Activated naive CD4-positive, alpha-beta T cell treated with anti-CD3 and anti-CD28 coated beads for 36 hours (primary cell): ENCODE data around the gene PLEKHG4B. TPM values are rescaled to one million over a fixed set of nuclear protein-coding genes. Genes with fewer than 3 reads are reported as not detected.

Experiments used
- CTCF ChIA-PET: fragments of 350-600 bp; sonication (Branson Sonifier 250); formaldehyde crosslinking; loops from one replicate; lab custom pipeline; 2021; ENCODE audit warnings: antibody characterized with exemption; lab: Charles Lee
- DNase-seq: peaks from one replicate; pipeline ENCODE4 v3.0.0-alpha.2; 2020
- H3K27ac Mint-ChIP-seq: one replicate; pipeline ENCODE4 v1.8.0; 2021; ENCODE audit warnings: mild to moderate bottlenecking, mixed read lengths
- H3K27me3 Mint-ChIP-seq: one replicate; pipeline ENCODE4 v1.8.0; 2021; ENCODE audit warnings: low read depth, mixed read lengths
- H3K36me3 Mint-ChIP-seq: one replicate; pipeline ENCODE4 v1.8.0; 2021; ENCODE audit warnings: low read depth, mixed read lengths
- H3K4me1 Mint-ChIP-seq: one replicate; pipeline ENCODE4 v1.8.0; 2021; ENCODE audit warnings: low read depth, mixed read lengths
- H3K4me3 Mint-ChIP-seq: one replicate; pipeline ENCODE4 v1.8.0; 2021; ENCODE audit warnings: mild to moderate bottlenecking, moderate library complexity, mixed read lengths
- H3K9me3 Mint-ChIP-seq: one replicate; pipeline ENCODE4 v1.8.0; 2021; ENCODE audit warnings: mixed read lengths
- intact Hi-C: fragments of 100-400 bp; cut with micrococcal nuclease; formaldehyde crosslinking; loops from one replicate; pipeline ENCODE4 v1.15.1; 2023
- total RNA-seq, 2 experiments: library from RNA; stranded (reverse); gene quantifications; one replicate each; pipeline ENCODE4 v1.2.3, GENCODE V29; 2021

Gene PLEKHG4B
- total RNA-seq, 2 experiments from 2014 or later: not detected

- H3K9me3 Mint-ChIP-seq: peaks cover 23% of the 10 kb centered on the region
- H3K4me1 Mint-ChIP-seq: no peaks in the 10 kb centered on the region
- H3K36me3 Mint-ChIP-seq: peaks cover 5% of the 10 kb centered on the region
- CTCF ChIA-PET: no interaction called here
- no peak for DNase-seq
- H3K27me3 Mint-ChIP-seq: no peaks in the 10 kb centered on the region
- H3K4me3 Mint-ChIP-seq: no peak overlapping the region
- intact Hi-C loops: no loop called here
- no peak overlapping the region for H3K27ac Mint-ChIP-seq
Measured at GRCh38 chr5:150746-151145, 58.8 kb downstream of the PLEKHG4B start.

- Mint-ChIP-seq H3K4me3 (no peak overlapping the region), H3K27ac (no peak overlapping the region), H3K36me3 (peaks cover 5% of the 10 kb centered on the region), H3K27me3 (peaks cover under 1% of the 10 kb centered on the region), H3K4me1 (no peaks in the 10 kb centered on the region), H3K9me3 (peaks cover 16% of the 10 kb centered on the region)
- intact Hi-C loops: no loop called here
- no peak for DNase-seq
- CTCF ChIA-PET: interaction anchor here (0.6 kb wide), 1 partner anchor 245 kb away, joined by 4 read pairs; no protein-coding TSS in a partner anchor
Measured at GRCh38 chr5:152077-152476, 60.1 kb downstream of the PLEKHG4B start.

GRCh38 chr5:153256-153655 lies 61.3 kb downstream of the PLEKHG4B start:
- Mint-ChIP-seq H3K27me3 (peaks cover 3% of the 10 kb centered on the region), H3K27ac (no peak overlapping the region), H3K9me3 (peaks cover 6% of the 10 kb centered on the region), H3K4me1 (no peaks in the 10 kb centered on the region), H3K36me3 (no peaks in the 10 kb centered on the region), H3K4me3 (no peak overlapping the region)
- CTCF ChIA-PET: no interaction called here
- intact Hi-C loops: no loop called here
- DNase-seq: no peak

GRCh38 chr5:154236-154635 lies 62.3 kb downstream of the PLEKHG4B start:
- Mint-ChIP-seq H3K9me3 (peaks cover 4% of the 10 kb centered on the region), H3K4me1 (no peaks in the 10 kb centered on the region), H3K27ac (no peak overlapping the region), H3K36me3 (no peaks in the 10 kb centered on the region), H3K27me3 (peaks cover 4% of the 10 kb centered on the region), H3K4me3 (no peak overlapping the region)
- CTCF ChIA-PET: no interaction called here
- DNase-seq: no peak
- intact Hi-C loops: no loop called here

- intact Hi-C loops: no loop called here
- Mint-ChIP-seq H3K27me3 (peaks cover 8% of the 10 kb centered on the region), H3K4me3 (no peak overlapping the region), H3K36me3 (no peaks in the 10 kb centered on the region), H3K4me1 (no peaks in the 10 kb centered on the region), H3K27ac (no peak overlapping the region), H3K9me3 (no peaks in the 10 kb centered on the region)
- no peak for DNase-seq
- CTCF ChIA-PET: no interaction called here
Measured at GRCh38 chr5:154826-155225, 62.9 kb downstream of the PLEKHG4B start.

GRCh38 chr5:155651-156410 lies 63.9 kb downstream of the PLEKHG4B start:
- intact Hi-C loops: no loop called here
- no peaks in the 10 kb centered on the region for H3K4me1 Mint-ChIP-seq
- no peaks in the 10 kb centered on the region for H3K9me3 Mint-ChIP-seq
- DNase-seq: no peak
- no peak overlapping the region for H3K27ac Mint-ChIP-seq
- no peak overlapping the region for H3K4me3 Mint-ChIP-seq
- H3K36me3 Mint-ChIP-seq: no peaks in the 10 kb centered on the region
- CTCF ChIA-PET: interaction anchor here (1.5 kb wide), 1 partner anchor 33 kb away, joined by 3 read pairs; no protein-coding TSS in a partner anchor
- peaks cover 12% of the 10 kb centered on the region for H3K27me3 Mint-ChIP-seq

- H3K27me3 Mint-ChIP-seq: peaks cover 13% of the 10 kb centered on the region
- intact Hi-C loops: no loop called here
- no peak for DNase-seq
- no peak overlapping the region for H3K27ac Mint-ChIP-seq
- no peaks in the 10 kb centered on the region for H3K4me1 Mint-ChIP-seq
- no peak overlapping the region for H3K4me3 Mint-ChIP-seq
- CTCF ChIA-PET: interaction anchor here (1.5 kb wide), 1 partner anchor 32 kb away, joined by 3 read pairs; no protein-coding TSS in a partner anchor
- H3K36me3 Mint-ChIP-seq: no peaks in the 10 kb centered on the region
- H3K9me3 Mint-ChIP-seq: no peaks in the 10 kb centered on the region
Measured at GRCh38 chr5:156411-157072, 64.6 kb downstream of the PLEKHG4B start.

- H3K4me3 Mint-ChIP-seq: no peak overlapping the region
- H3K27me3 Mint-ChIP-seq: peaks cover 13% of the 10 kb centered on the region
- no peaks in the 10 kb centered on the region for H3K9me3 Mint-ChIP-seq
- DNase-seq: no peak
- intact Hi-C loops: no loop called here
- no peaks in the 10 kb centered on the region for H3K4me1 Mint-ChIP-seq
- H3K27ac Mint-ChIP-seq: no peak overlapping the region
- CTCF ChIA-PET: no interaction called here
- H3K36me3 Mint-ChIP-seq: no peaks in the 10 kb centered on the region
Measured at GRCh38 chr5:157126-157715, 65.3 kb downstream of the PLEKHG4B start.

- Mint-ChIP-seq H3K27ac (no peak overlapping the region), H3K9me3 (no peaks in the 10 kb centered on the region), H3K4me3 (no peak overlapping the region), H3K27me3 (peaks cover 13% of the 10 kb centered on the region), H3K36me3 (no peaks in the 10 kb centered on the region), H3K4me1 (no peaks in the 10 kb centered on the region)
- no peak for DNase-seq
- CTCF ChIA-PET: no interaction called here
- intact Hi-C loops: no loop called here
Measured at GRCh38 chr5:157801-158200, 65.8 kb downstream of the PLEKHG4B start.

GRCh38 chr5:158807-159447 lies 67.0 kb downstream of the PLEKHG4B start:
- no peak for DNase-seq
- CTCF ChIA-PET: interaction anchor here (0.6 kb wide), 1 partner anchor 28 kb away, joined by 3 read pairs; no protein-coding TSS in a partner anchor
- intact Hi-C loops: no loop called here
- Mint-ChIP-seq H3K27me3 (peaks cover 13% of the 10 kb centered on the region), H3K27ac (no peak overlapping the region), H3K4me1 (no peaks in the 10 kb centered on the region), H3K4me3 (no peak overlapping the region), H3K36me3 (no peaks in the 10 kb centered on the region), H3K9me3 (no peaks in the 10 kb centered on the region)

- Mint-ChIP-seq H3K9me3 (no peaks in the 10 kb centered on the region), H3K36me3 (no peaks in the 10 kb centered on the region)
- intact Hi-C loops: no loop called here
Measured at GRCh38 chr5:159448-160172, 67.6 kb downstream of the PLEKHG4B start.

GRCh38 chr5:160173-160510 lies 68.2 kb downstream of the PLEKHG4B start:
- no peak for DNase-seq
- Mint-ChIP-seq H3K4me1 (no peaks in the 10 kb centered on the region), H3K27ac (no peak overlapping the region), H3K9me3 (no peaks in the 10 kb centered on the region), H3K27me3 (peaks cover 13% of the 10 kb centered on the region), H3K36me3 (no peaks in the 10 kb centered on the region), H3K4me3 (no peak overlapping the region)
- intact Hi-C loops: no loop called here
- CTCF ChIA-PET: no interaction called here

More at GRCh38 chr5:159448-160172, 67.6 kb downstream of the PLEKHG4B start:
- Mint-ChIP-seq H3K27me3 (peaks cover 13% of the 10 kb centered on the region), H3K4me3 (no peak overlapping the region), H3K4me1 (no peaks in the 10 kb centered on the region), H3K27ac (no peak overlapping the region)
- no peak for DNase-seq
- CTCF ChIA-PET: interaction anchor here (0.6 kb wide), 1 partner anchor 29 kb away, joined by 3 read pairs; no protein-coding TSS in a partner anchor
